Right atrium auricular region (tissue), 2 donors: ENCODE measurements around the gene B3GALT2. TPM values are rescaled to one million over a fixed set of nuclear protein-coding genes. Genes with fewer than 3 reads are reported as not detected.
"Not testable (repeated sequence)": the region's sequence is repeated elsewhere in the genome, so short reads cannot be mapped to it uniquely, and the experiment has no call there.

Experiments used
- DNase-seq: peaks from one replicate; pipeline ENCODE4 v3.0.0-alpha.2; 2019; ENCODE audit warnings: low spot score
- H3K27ac ChIP-seq, 2 donors: fragments of 200-600 bp; sonication (generic); 1 replicate in 1 of 2; 2 replicates in 1 of 2; pipeline ENCODE4 v1.5.1; 2016 to 2019
- H3K27me3 ChIP-seq, 2 donors: fragments of 200-600 bp; sonication (generic); one replicate each; pipeline versions ENCODE4 v1.5.1 to v1.6.0; 2017 to 2019
- H3K36me3 ChIP-seq: fragments of 200-600 bp; sonication (generic); one replicate; pipeline ENCODE4 v1.5.1; 2016
- H3K4me1 ChIP-seq, 2 donors: fragments of 200-600 bp; sonication (generic); one replicate each; pipeline versions ENCODE4 v1.5.1 to v1.6.0; 2017 to 2019
- H3K4me3 ChIP-seq, 2 donors: fragments of 200-600 bp; sonication (generic); 1 replicate in 1 of 2; 2 replicates in 1 of 2; pipeline ENCODE4 v1.5.1; 2017 to 2019; ENCODE audit warnings: mild to moderate bottlenecking in 1 of 2, moderate library complexity in 1 of 2
- H3K9me3 ChIP-seq, 2 donors: fragments of 200-600 bp; sonication (generic); one replicate each; pipeline ENCODE4 v1.5.1; 2019
- total RNA-seq, 2 donors: library from RNA; depleted of rRNA; stranded (reverse); fragments of >200 nt; gene quantifications; one replicate each; pipeline ENCODE4 v1.1.0, GENCODE V29; 2016
- TF ChIP-seq, protein P1 (sequence below), 2 donors: fragments of 200-600 bp; sonication (generic); IDR thresholded peaks; one replicate each; pipeline ENCODE4 v1.5.1; 2019; ENCODE audit warnings: antibody characterized with exemption in 2 of 2

The B3GALT2 gene
- total RNA-seq, 2 donors from 2014 or later, result 27.9 to 51.7 TPM

DNA sequence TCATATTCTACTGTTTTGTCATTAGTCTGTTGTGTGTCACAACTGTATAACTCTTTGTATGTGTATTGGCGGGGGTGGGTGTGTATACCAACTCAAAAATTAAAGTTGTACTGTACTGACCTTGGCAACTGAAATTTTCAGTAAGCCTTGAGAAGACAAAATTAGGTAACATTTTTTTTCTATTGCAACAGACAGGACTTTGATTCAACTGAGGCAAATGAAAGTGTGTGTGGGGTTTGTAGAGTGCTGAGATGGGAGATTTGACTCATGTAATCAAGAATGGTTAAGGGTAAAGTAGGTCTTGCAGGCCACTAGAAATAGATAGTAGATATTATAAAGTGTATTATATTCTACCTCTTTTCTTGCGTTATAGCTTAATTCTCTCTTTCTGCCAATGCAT is 14.6 kb upstream of the B3GALT2 start:
- Histone ChIP-seq H3K4me3 (no peak overlapping the region), H3K9me3 (no peaks in the 10 kb centered on the region), H3K4me1 (no peaks in the 10 kb centered on the region), H3K27ac (no peak overlapping the region), H3K36me3 (no peaks in the 10 kb centered on the region), H3K27me3 (no peaks in the 10 kb centered on the region)
- TF ChIP-seq, protein P1, sequence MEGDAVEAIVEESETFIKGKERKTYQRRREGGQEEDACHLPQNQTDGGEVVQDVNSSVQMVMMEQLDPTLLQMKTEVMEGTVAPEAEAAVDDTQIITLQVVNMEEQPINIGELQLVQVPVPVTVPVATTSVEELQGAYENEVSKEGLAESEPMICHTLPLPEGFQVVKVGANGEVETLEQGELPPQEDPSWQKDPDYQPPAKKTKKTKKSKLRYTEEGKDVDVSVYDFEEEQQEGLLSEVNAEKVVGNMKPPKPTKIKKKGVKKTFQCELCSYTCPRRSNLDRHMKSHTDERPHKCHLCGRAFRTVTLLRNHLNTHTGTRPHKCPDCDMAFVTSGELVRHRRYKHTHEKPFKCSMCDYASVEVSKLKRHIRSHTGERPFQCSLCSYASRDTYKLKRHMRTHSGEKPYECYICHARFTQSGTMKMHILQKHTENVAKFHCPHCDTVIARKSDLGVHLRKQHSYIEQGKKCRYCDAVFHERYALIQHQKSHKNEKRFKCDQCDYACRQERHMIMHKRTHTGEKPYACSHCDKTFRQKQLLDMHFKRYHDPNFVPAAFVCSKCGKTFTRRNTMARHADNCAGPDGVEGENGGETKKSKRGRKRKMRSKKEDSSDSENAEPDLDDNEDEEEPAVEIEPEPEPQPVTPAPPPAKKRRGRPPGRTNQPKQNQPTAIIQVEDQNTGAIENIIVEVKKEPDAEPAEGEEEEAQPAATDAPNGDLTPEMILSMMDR (IDR thresholded peaks at IDR 0.05), result no peak
- DNase-seq, result no peak

DNA sequence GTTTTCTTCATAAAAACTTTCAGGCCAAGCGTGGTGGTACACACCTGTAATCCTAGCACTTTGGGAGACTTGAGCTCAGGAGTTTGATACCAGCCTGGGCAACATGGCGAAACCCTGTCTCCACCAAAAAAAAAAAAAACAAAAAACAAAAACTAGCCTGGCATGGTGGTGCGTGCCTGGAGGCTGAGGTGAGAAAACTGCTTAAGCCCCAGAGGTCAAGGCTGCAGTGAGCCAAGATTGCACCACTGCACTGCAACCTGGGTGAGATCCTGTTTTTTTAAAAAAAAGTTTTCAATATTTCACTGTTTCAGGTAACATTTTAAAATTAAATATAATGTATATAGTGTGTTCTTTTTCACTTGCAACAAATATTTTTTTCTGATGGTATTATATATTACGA is 13.5 kb upstream of the B3GALT2 start:
- H3K4me1 ChIP-seq, result no peaks in the 10 kb centered on the region
- TF ChIP-seq, protein P1 (IDR thresholded peaks at IDR 0.05), result no peak

DNA sequence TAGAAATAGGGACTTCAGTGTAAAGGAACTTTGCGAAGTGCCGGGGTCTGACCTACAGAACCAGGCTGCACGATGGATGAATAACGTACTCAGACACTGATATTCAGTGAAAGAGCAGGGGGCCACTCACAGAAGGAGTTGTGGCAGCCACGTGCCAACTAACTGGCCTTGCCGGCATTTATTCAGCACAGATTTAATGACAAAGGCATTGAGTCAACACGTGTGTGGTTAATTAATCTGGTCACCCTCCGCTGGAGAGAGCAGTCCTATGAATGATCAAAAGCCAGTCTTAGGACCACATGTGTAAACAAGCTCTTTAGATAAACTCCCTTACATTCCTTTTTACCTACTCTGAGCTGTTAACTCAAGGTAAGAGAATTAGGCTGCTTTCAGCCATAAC is 6.2 kb upstream of the B3GALT2 start:
- H3K9me3 ChIP-seq, result peaks cover 0 to 9% of the 10 kb centered on the region in 2 donors
- no peak overlapping the region for H3K27ac ChIP-seq
- TF ChIP-seq, protein P1 (IDR thresholded peaks at IDR 0.05), result no peak

More for the DNA sequence above, 13.5 kb upstream of the B3GALT2 start:
- no peaks in the 10 kb centered on the region for H3K9me3 ChIP-seq
- no peak overlapping the region for H3K4me3 ChIP-seq
- no peak overlapping the region for H3K27ac ChIP-seq
- no peaks in the 10 kb centered on the region for H3K36me3 ChIP-seq
- H3K27me3 ChIP-seq, result no peaks in the 10 kb centered on the region
- no peak for DNase-seq

DNA sequence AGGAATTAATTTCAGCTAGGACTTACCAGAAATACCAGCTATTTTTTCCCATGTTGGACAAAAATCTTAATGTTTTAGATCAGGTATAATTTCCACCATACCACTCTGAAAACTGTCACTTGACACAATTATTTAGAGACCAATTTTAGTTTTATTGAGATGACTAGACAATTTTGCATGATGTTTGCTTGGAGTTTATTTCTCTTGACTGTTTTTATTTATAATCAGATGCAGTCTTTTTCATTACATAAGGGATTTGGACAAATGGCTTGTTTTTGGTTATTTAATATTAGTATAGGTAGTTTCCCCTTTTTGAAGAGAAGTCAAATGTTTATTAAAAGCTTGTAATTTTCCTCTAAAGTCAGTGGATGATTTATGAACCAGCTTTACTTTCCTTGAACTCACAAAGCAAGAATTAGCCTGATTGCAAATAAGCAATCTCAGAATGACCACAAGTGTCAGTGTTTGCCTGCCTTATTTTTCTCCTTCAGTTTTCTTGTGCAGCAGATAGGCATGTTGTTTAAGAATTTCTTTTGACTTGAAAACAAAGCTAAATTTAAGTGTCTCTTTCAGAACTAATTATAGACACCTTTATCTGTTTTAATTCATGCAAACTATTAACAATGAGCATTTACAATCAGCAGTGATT is 3.8 kb upstream of the B3GALT2 start:
- Histone ChIP-seq H3K4me3 (no peak overlapping the region), H3K9me3 (peaks cover 0 to 9% of the 10 kb centered on the region in 2 donors), H3K36me3 (no peaks in the 10 kb centered on the region), H3K27ac (peak overlapping the region; percentile 4 to 82), H3K4me1 (peaks cover 0 to 41% of the 10 kb centered on the region in 2 donors), H3K27me3 (no peaks in the 10 kb centered on the region)
- TF ChIP-seq, protein P1 (IDR thresholded peaks at IDR 0.05), result peak in 1 of 2 donors; percentile 62
- no peak for DNase-seq

More for the DNA sequence above, 6.2 kb upstream of the B3GALT2 start:
- H3K27me3 ChIP-seq, result no peaks in the 10 kb centered on the region
- no peak overlapping the region for H3K4me3 ChIP-seq
- peaks cover 0 to 24% of the 10 kb centered on the region in 2 donors for H3K4me1 ChIP-seq
- no peaks in the 10 kb centered on the region for H3K36me3 ChIP-seq
- DNase-seq, result no peak

DNA sequence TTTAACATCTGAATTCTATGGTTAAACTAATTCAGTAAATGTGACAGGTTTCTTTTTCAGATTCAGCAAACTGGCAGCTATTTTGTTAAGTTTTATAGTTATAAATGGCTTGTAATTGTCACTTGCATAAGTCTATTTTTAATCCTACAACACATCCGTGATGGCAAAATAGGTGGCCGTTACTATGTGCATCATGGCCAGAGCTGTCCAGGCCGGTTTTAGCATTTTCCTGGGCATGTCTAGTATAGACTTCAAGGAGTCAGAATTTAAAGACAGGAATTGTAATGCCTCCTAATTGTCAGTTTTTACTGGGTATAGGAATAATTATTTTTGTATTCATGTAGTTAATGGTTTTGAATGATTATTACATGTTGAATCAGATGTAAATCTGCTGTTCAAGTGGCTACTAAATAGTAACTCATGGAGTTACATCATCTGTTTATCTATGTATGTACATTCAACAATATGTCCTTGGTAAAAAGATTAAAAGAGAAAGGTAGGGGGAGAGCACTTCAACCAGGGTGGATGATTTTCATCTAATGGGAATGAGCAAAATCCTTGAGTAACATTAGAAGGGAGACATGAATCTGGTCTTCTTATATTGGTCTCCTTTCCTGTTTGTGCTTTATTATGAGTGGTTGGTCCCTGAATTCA is 3.2 kb upstream of the B3GALT2 start:
- no peak for DNase-seq
- peaks cover 0 to 41% of the 10 kb centered on the region in 2 donors for H3K4me1 ChIP-seq
- no peaks in the 10 kb centered on the region for H3K27me3 ChIP-seq
- H3K9me3 ChIP-seq, result peaks cover 0 to 9% of the 10 kb centered on the region in 2 donors
- H3K4me3 ChIP-seq, result no peak overlapping the region
- H3K36me3 ChIP-seq, result no peaks in the 10 kb centered on the region
- TF ChIP-seq, protein P1 (IDR thresholded peaks at IDR 0.05), result no peak
- peak overlapping the region; percentile 48 to 82 for H3K27ac ChIP-seq

DNA sequence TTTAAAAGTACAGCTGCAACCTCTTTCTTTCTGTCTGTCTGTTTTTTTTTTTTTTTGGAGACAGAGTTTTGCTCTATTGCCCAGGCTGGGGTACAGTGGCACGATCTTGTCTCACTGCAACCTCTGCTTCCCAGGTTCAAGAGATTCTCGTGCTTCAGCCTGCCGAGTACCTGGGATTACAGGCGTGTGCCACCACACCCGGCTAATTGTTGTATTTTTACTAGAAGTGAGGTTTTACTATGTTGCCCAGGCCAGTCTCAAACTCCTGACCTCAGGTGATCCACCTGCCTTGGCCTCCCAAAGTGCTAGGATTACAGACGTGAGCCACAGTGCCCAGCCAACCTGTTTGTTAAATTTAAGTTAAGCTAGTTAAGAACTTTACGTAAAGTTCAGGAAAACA is 2.5 kb upstream of the B3GALT2 start:
- H3K9me3 ChIP-seq, H3K36me3 ChIP-seq, H3K27me3 ChIP-seq, DNase-seq, H3K4me3 ChIP-seq: not testable (repeated sequence)
- Histone ChIP-seq H3K27ac (peak overlapping the region; percentile 48 to 82), H3K4me1 (peaks cover 0 to 46% of the 10 kb centered on the region in 2 donors)
